GM23338 (cell line): ENCODE results near the gene TNIP3. TPM values are rescaled to one million over a fixed set of nuclear protein-coding genes. Genes with fewer than 3 reads are reported as not detected.

Source experiments
- ATAC-seq: fragments of 200-7000 bp; cut with Tn5 transposase; 3 replicates; pipeline ENCODE4 v1.9.1; 2020
- DNase-seq: peaks from one replicate; pipeline ENCODE4 v3.0.0-alpha.2; 2015; ENCODE audit warnings: low spot score
- H2AFZ ChIP-seq: fragments of 200-600 bp; sonication (generic); 2 replicates; pipeline ENCODE4 v1.8.0; 2016; ENCODE audit warnings: antibody characterized with exemption, mild to moderate bottlenecking, moderate library complexity
- H3F3A ChIP-seq: fragments of 200-600 bp; sonication (generic); replicated peaks from 2 replicates; pipeline ENCODE4 v1.8.0; 2017; ENCODE audit warnings: antibody characterized with exemption, mixed run types, low read depth
- H3K27ac ChIP-seq: fragments of 200-600 bp; sonication (generic); 2 replicates; pipeline ENCODE4 v1.6.1; 2016; ENCODE audit warnings: low read depth
- H3K27me3 ChIP-seq: fragments of 200-600 bp; sonication (generic); 2 replicates; pipeline ENCODE4 v1.8.0; 2016; ENCODE audit warnings: mild to moderate bottlenecking, mixed run types, moderate library complexity; ENCODE audit not compliant: insufficient read depth
- H3K36me3 ChIP-seq: fragments of 200-600 bp; sonication (generic); 2 replicates; pipeline ENCODE4 v1.8.0; 2016; ENCODE audit warnings: mild to moderate bottlenecking; ENCODE audit not compliant: insufficient read depth
- H3K4me1 ChIP-seq: fragments of 200-600 bp; sonication (generic); 2 replicates; pipeline ENCODE4 v1.8.0; 2016; ENCODE audit warnings: mild to moderate bottlenecking, moderate library complexity; ENCODE audit not compliant: insufficient read depth
- H3K4me2 ChIP-seq: fragments of 200-600 bp; sonication (generic); 2 replicates; pipeline ENCODE4 v1.7.1; 2017; ENCODE audit warnings: mixed run types
- H3K4me3 ChIP-seq: fragments of 200-600 bp; sonication (generic); 2 replicates; pipeline ENCODE4 v1.6.1; 2016; ENCODE audit warnings: mixed run types
- H3K79me2 ChIP-seq: fragments of 200-600 bp; sonication (generic); replicated peaks from 2 replicates; pipeline ENCODE4 v1.8.0; 2017; ENCODE audit warnings: mild to moderate bottlenecking; ENCODE audit not compliant: insufficient read depth
- H3K9me2 ChIP-seq: fragments of 200-600 bp; sonication (generic); 2 replicates; pipeline ENCODE4 v1.8.0; 2017; ENCODE audit not compliant: insufficient read depth
- H4K20me1 ChIP-seq: fragments of 200-600 bp; sonication (generic); replicated peaks from 2 replicates; pipeline ENCODE4 v1.8.0; 2017; ENCODE audit warnings: mild to moderate bottlenecking; ENCODE audit not compliant: insufficient read depth
- H3K27ac Mint-ChIP-seq: 2 replicates; pipeline ENCODE4 v1.8.0; 2020; ENCODE audit warnings: inconsistent platforms, mild to moderate bottlenecking, moderate library complexity, mixed read lengths
- H3K27me3 Mint-ChIP-seq: 3 replicates; pipeline ENCODE4 v1.8.0; 2022; ENCODE audit warnings: low read depth, mild to moderate bottlenecking, moderate library complexity, mixed read lengths, inconsistent platforms; ENCODE audit not compliant: insufficient read depth, poor library complexity
- H3K36me3 Mint-ChIP-seq: 3 replicates; pipeline ENCODE4 v1.8.0; 2021; ENCODE audit warnings: low read depth, mild to moderate bottlenecking, inconsistent platforms, moderate library complexity, mixed read lengths
- H3K4me1 Mint-ChIP-seq: 3 replicates; pipeline ENCODE4 v1.8.0; 2020; ENCODE audit warnings: mild to moderate bottlenecking, inconsistent platforms, mixed read lengths
- H3K4me3 Mint-ChIP-seq: 3 replicates; pipeline ENCODE4 v1.8.0; 2021; ENCODE audit warnings: moderate library complexity, mild to moderate bottlenecking, inconsistent platforms, mixed read lengths
- H3K9me3 Mint-ChIP-seq: 3 replicates; pipeline ENCODE4 v1.8.0; 2020; ENCODE audit warnings: moderate library complexity, mild to moderate bottlenecking, inconsistent platforms, mixed read lengths
- ETS1 ChIP-seq: IDR thresholded peaks from 2 replicates; pipeline ENCODE4 v1.6.1; 2016; ENCODE audit warnings: antibody characterized with exemption
- EZH2 ChIP-seq: fragments of 200-600 bp; sonication (generic); IDR thresholded peaks from one replicate; pipeline ENCODE4 v1.8.0; 2017; ENCODE audit warnings: antibody characterized with exemption, mild to moderate bottlenecking, low read depth; ENCODE audit not compliant: unreplicated experiment
- EZH2phosphoT487 ChIP-seq: fragments of 200-600 bp; sonication (generic); IDR thresholded peaks from one replicate; pipeline ENCODE4 v1.8.1; 2018; ENCODE audit warnings: antibody characterized with exemption; ENCODE audit not compliant: unreplicated experiment
- JUNB ChIP-seq: IDR thresholded peaks from one replicate; pipeline ENCODE4 v1.6.1; 2016; ENCODE audit warnings: antibody characterized with exemption; ENCODE audit not compliant: unreplicated experiment
- POLR2AphosphoS5 ChIP-seq: IDR thresholded peaks from 2 replicates; pipeline ENCODE4 v1.6.1; 2016; ENCODE audit warnings: antibody characterized with exemption, low read depth
- ZNF331 ChIP-seq: fragments of 250-450 bp; sonication (Bioruptor Pico); IDR thresholded peaks from 2 replicates; pipeline ENCODE4 v1.5.0; 2020; ENCODE audit warnings: low read depth, mild to moderate bottlenecking, moderate library complexity
- polyA plus RNA-seq: library from polyadenylated mRNA; unstranded; fragments of >200 nt; fragmentation: Nextera tagmentation; extraction: Ambion mirVana; gene quantifications from 2 replicates; pipeline ENCODE4 v1.2.1, GENCODE V29; 2016
- total RNA-seq: library from RNA; depleted of rRNA; stranded (reverse); fragments of >200 nt; shearing (Covaris generic); gene quantifications from 2 replicates; pipeline ENCODE4 v1.2.3, GENCODE V29; 2014

TNIP3 gene
- total and polyA plus RNA-seq, 2 experiments from 2014 or later, result not detected

GRCh38 chr4:121166976-121167375, 2.9 kb upstream of the TNIP3 start:
- no peak overlapping the region for H3K27ac ChIP-seq
- Mint-ChIP-seq H3K4me3 (no peak overlapping the region), H3K36me3 (no peaks in the 10 kb centered on the region), H3K27me3 (no peaks in the 10 kb centered on the region), H3K27ac (no peak overlapping the region), H3K4me1 (peaks cover 6% of the 10 kb centered on the region; the same call in 2 of the 3 replicates), H3K9me3 (no peaks in the 10 kb centered on the region)
- no peak for DNase-seq
- no peaks in the 10 kb centered on the region for H3K36me3 ChIP-seq
- no peaks in the 10 kb centered on the region for H4K20me1 ChIP-seq
- H3K79me2 ChIP-seq, result no peaks in the 10 kb centered on the region
- H3K4me1 ChIP-seq, result peaks cover 15% of the 10 kb centered on the region; the same call in 1 of the 2 replicates
- H3F3A ChIP-seq, result no peaks in the 10 kb centered on the region
- H3K27me3 ChIP-seq, result no peaks in the 10 kb centered on the region
- H2AFZ ChIP-seq, result no peak overlapping the region
- peaks cover 4% of the 10 kb centered on the region; the same call in 1 of the 2 replicates for H3K9me2 ChIP-seq
- TF ChIP-seq ZNF331 (CRISPR knock-in tag) (no peak), EZH2 (no peak), JUNB (no peak), POLR2AphosphoS5 (no peak), EZH2phosphoT487 (no peak), ETS1 (no peak)
- H3K4me2 ChIP-seq, result no peak overlapping the region
- H3K4me3 ChIP-seq, result no peak overlapping the region
- ATAC-seq, result no peak

- Histone ChIP-seq H3F3A (no peaks in the 10 kb centered on the region), H4K20me1 (no peaks in the 10 kb centered on the region), H3K4me1 (peaks cover 15% of the 10 kb centered on the region; the same call in 1 of the 2 replicates), H3K4me3 (no peak overlapping the region), H3K79me2 (no peaks in the 10 kb centered on the region), H3K9me2 (0 out of 2 replicates have a peak, but pooled peaks cover 4% of the 10 kb centered on the region), H3K27me3 (no peaks in the 10 kb centered on the region), H3K36me3 (no peaks in the 10 kb centered on the region), H2AFZ (no peak overlapping the region), H3K4me2 (no peak overlapping the region), H3K27ac (no peak overlapping the region)
- Mint-ChIP-seq H3K9me3 (no peaks in the 10 kb centered on the region), H3K27me3 (no peaks in the 10 kb centered on the region), H3K4me1 (peaks cover 6% of the 10 kb centered on the region; the same call in 2 of the 3 replicates), H3K36me3 (no peaks in the 10 kb centered on the region), H3K27ac (no peak overlapping the region), H3K4me3 (no peak overlapping the region)
- no peak for TF ChIP-seq ETS1
- DNase-seq (no peak), ATAC-seq (no peak)
Observed at GRCh38 chr4:121165206-121165605, 1.1 kb upstream of the TNIP3 start.
